ENCODE data around the gene LRRC15.

Gene LRRC15

DNA sequence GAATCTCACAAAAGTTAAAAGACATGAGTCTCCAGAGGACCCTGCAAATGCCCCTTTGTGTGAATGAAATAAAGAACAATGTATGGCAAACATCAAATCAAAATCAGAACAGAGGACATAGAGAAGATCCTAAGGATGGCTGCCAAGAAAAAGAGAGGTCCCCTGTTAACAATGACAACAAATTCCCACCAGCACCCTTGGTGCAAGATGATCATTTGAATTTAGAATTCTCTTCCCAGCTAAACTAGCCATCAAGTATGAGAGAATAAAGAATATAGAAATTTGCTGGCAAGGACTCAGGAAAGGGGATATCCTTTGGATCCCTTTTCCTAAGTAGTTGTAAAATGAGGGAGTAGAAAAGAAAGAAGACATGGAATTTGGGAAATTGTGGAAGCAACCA, 21.3 kb upstream of the LRRC15 start:
- no peak overlapping the region for H3K27ac Mint-ChIP-seq
- TF ChIP-seq, protein P1, sequence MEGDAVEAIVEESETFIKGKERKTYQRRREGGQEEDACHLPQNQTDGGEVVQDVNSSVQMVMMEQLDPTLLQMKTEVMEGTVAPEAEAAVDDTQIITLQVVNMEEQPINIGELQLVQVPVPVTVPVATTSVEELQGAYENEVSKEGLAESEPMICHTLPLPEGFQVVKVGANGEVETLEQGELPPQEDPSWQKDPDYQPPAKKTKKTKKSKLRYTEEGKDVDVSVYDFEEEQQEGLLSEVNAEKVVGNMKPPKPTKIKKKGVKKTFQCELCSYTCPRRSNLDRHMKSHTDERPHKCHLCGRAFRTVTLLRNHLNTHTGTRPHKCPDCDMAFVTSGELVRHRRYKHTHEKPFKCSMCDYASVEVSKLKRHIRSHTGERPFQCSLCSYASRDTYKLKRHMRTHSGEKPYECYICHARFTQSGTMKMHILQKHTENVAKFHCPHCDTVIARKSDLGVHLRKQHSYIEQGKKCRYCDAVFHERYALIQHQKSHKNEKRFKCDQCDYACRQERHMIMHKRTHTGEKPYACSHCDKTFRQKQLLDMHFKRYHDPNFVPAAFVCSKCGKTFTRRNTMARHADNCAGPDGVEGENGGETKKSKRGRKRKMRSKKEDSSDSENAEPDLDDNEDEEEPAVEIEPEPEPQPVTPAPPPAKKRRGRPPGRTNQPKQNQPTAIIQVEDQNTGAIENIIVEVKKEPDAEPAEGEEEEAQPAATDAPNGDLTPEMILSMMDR (IDR thresholded peaks at IDR 0.05): no peak
- peaks cover 25% of the 10 kb centered on the region for H3K4me1 Mint-ChIP-seq

GRCh38 chr3:194389269-194389668, 19.7 kb upstream of the LRRC15 start:
- Mint-ChIP-seq H3K36me3 (ENCODE audit: low read depth) (peaks cover 19% of the 10 kb centered on the region), H3K4me3 (no peak overlapping the region), H3K4me1 (peaks cover 32% of the 10 kb centered on the region), H3K27me3 (ENCODE audit: low read depth, poor library complexity) (peaks cover 7% of the 10 kb centered on the region), H3K9me3 (peaks cover 24% of the 10 kb centered on the region), H3K27ac (no peak overlapping the region)
- TF ChIP-seq, protein P1 (IDR thresholded peaks at IDR 0.05): no peak
- DNase-seq: no peak

More for the DNA sequence above, 21.3 kb upstream of the LRRC15 start:
- Mint-ChIP-seq H3K9me3 (peaks cover 24% of the 10 kb centered on the region), H3K4me3 (no peak overlapping the region), H3K27me3 (ENCODE audit: low read depth, poor library complexity) (peaks cover 10% of the 10 kb centered on the region), H3K36me3 (ENCODE audit: low read depth) (peaks cover 19% of the 10 kb centered on the region)
- DNase-seq: no peak

DNA sequence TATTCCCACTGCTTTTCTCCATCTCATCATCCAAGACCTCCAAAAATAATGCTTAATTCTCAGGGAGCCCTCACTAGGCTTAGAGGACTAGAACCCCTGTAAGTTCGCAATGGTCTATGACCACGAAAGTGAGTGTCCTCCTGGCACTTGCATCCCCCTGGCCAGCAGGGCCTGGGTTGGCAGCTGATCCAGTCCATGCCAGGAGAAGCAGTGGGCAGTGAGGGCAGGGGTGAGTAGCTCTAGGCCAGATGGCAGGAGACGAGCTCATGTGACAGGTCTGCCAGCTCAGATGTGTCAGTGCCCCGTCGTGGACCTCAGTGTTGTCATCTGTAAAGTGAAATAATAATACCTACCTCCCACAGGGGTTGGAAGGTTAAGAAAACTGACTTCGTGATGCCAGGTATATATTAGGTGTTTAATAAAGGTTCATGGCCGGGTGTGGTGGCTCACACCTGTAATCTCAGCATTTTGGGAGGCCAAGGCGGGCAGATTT, 18.4 kb upstream of the LRRC15 start:
- H3K27me3 Mint-ChIP-seq (ENCODE audit: low read depth, poor library complexity): peaks cover 17% of the 10 kb centered on the region
- H3K27ac Mint-ChIP-seq: no peak overlapping the region
- H3K4me1 Mint-ChIP-seq: peaks cover 45% of the 10 kb centered on the region
- peaks cover 24% of the 10 kb centered on the region for H3K9me3 Mint-ChIP-seq
- TF ChIP-seq, protein P1 (IDR thresholded peaks at IDR 0.05): no peak
- no peak for DNase-seq
- no peak overlapping the region for H3K4me3 Mint-ChIP-seq
- H3K36me3 Mint-ChIP-seq (ENCODE audit: low read depth): peaks cover 19% of the 10 kb centered on the region

GRCh38 chr3:194387276-194387675, 17.7 kb upstream of the LRRC15 start:
- no peak for DNase-seq
- Mint-ChIP-seq H3K9me3 (peaks cover 24% of the 10 kb centered on the region), H3K4me1 (peaks cover 51% of the 10 kb centered on the region), H3K36me3 (ENCODE audit: low read depth) (peaks cover 19% of the 10 kb centered on the region), H3K27me3 (ENCODE audit: low read depth, poor library complexity) (peaks cover 17% of the 10 kb centered on the region), H3K4me3 (no peak overlapping the region), H3K27ac (no peak overlapping the region)
- TF ChIP-seq, protein P1 (IDR thresholded peaks at IDR 0.05): no peak

DNA sequence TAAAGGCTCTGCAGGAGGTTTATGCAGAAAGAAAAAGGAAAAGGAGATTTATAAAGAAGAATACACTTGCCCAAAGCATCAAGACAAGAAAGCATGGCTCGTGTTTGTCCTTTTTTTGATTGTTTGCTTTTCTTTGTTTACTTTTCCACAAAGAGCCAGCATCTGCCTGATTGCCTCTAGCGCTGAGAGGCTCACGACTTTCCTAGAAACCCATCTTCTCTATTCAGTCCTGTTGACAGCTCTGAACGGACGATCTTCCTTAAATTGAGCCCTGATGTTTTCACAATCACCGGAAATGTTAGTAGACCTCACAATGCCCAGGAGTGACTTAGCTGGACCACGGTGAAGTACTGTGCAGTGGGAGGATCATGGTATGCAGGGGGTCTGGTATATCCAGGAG, 17.1 kb upstream of the LRRC15 start:
- H3K9me3 Mint-ChIP-seq: peaks cover 24% of the 10 kb centered on the region
- DNase-seq: no peak
- no peak overlapping the region for H3K4me3 Mint-ChIP-seq

GRCh38 chr3:194386066-194386465, 16.5 kb upstream of the LRRC15 start:
- H3K4me1 Mint-ChIP-seq: peaks cover 57% of the 10 kb centered on the region
- TF ChIP-seq, protein P1 (IDR thresholded peaks at IDR 0.05): no peak
- no peak for DNase-seq
- H3K9me3 Mint-ChIP-seq: peaks cover 20% of the 10 kb centered on the region
- H3K27me3 Mint-ChIP-seq (ENCODE audit: low read depth, poor library complexity): peaks cover 20% of the 10 kb centered on the region
- no peak overlapping the region for H3K4me3 Mint-ChIP-seq
- H3K27ac Mint-ChIP-seq: no peak overlapping the region
- peaks cover 17% of the 10 kb centered on the region for H3K36me3 Mint-ChIP-seq (ENCODE audit: low read depth)

More for the DNA sequence above, 17.1 kb upstream of the LRRC15 start:
- peak overlapping the region; percentile 60 for H3K27ac Mint-ChIP-seq
- H3K36me3 Mint-ChIP-seq (ENCODE audit: low read depth): peaks cover 19% of the 10 kb centered on the region
- H3K27me3 Mint-ChIP-seq (ENCODE audit: low read depth, poor library complexity): peaks cover 17% of the 10 kb centered on the region
- H3K4me1 Mint-ChIP-seq: peaks cover 52% of the 10 kb centered on the region
- TF ChIP-seq, protein P1 (IDR thresholded peaks at IDR 0.05): no peak
